Measurements from ENCODE around the gene AFM. TPM values are rescaled to one million over a fixed set of nuclear protein-coding genes. Genes with fewer than 3 reads are reported as not detected.

AFM gene
- total and polyA plus RNA-seq, 2 of the 13 experiments (the other 11 are each of a cell fraction or from before 2014, with no cell fraction given), result 0.13 to 1.8 TPM

DNA sequence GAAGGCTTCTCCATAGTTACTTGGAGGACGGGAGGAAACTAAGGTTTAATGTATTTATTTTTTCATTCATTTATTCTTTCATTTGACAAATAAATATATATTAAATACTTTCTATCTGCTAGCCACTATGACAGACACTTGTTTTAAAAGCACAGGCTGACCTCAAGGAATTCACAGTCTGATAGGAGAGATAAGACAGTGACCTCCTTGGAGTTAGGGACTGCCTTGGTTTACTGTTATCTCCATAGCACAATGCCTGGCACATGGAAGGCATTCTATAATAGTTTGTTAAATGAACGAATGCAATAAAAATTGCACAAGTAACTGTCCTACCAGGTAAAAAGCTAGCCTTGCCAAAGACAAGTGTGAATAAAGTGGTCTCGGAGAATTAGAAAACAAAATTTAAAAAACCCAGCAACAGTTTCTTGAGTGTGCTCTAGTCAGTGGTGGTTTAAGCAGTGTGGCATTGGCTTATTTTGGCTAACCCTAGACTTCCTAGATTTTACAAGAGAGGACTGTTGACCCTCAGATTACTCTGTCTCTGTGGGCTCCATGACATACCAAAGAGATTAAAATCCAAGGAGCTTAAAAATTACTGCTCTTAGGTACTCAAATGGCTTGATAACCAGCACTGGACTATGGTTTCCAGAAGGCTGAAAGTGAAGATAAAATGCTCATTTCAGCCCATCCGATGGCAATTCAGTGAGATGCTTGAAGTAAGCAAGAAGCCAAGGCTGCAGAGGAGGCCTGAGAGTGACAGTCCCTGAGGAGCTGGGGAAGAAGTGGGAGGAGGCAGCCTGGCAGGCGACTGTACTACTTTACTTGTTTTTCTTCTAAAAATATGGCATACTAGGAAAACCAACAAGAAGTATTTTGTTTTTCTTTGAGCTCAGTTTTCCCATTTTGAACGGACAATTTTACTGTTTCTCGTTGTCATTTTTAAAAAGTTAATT lies 35.9 kb upstream of the AFM start (continued):
- TF ChIP-seq, protein P1, sequence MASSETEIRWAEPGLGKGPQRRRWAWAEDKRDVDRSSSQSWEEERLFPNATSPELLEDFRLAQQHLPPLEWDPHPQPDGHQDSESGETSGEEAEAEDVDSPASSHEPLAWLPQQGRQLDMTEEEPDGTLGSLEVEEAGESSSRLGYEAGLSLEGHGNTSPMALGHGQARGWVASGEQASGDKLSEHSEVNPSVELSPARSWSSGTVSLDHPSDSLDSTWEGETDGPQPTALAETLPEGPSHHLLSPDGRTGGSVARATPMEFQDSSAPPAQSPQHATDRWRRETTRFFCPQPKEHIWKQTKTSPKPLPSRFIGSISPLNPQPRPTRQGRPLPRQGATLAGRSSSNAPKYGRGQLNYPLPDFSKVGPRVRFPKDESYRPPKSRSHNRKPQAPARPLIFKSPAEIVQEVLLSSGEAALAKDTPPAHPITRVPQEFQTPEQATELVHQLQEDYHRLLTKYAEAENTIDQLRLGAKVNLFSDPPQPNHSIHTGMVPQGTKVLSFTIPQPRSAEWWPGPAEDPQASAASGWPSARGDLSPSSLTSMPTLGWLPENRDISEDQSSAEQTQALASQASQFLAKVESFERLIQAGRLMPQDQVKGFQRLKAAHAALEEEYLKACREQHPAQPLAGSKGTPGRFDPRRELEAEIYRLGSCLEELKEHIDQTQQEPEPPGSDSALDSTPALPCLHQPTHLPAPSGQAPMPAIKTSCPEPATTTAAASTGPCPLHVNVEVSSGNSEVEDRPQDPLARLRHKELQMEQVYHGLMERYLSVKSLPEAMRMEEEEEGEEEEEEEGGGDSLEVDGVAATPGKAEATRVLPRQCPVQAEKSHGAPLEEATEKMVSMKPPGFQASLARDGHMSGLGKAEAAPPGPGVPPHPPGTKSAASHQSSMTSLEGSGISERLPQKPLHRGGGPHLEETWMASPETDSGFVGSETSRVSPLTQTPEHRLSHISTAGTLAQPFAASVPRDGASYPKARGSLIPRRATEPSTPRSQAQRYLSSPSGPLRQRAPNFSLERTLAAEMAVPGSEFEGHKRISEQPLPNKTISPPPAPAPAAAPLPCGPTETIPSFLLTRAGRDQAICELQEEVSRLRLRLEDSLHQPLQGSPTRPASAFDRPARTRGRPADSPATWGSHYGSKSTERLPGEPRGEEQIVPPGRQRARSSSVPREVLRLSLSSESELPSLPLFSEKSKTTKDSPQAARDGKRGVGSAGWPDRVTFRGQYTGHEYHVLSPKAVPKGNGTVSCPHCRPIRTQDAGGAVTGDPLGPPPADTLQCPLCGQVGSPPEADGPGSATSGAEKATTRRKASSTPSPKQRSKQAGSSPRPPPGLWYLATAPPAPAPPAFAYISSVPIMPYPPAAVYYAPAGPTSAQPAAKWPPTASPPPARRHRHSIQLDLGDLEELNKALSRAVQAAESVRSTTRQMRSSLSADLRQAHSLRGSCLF (CRISPR knock-in tag; IDR thresholded peaks at IDR 0.05; ENCODE audit: borderline replicate concordance), result no peak
- TF ChIP-seq ZNF790 (CRISPR knock-in tag; IDR thresholded peaks at IDR 0.05; ENCODE audit: borderline replicate concordance) (0 out of 2 replicates have a peak, but pooled peaks have one; percentile 43), KDM2A (CRISPR knock-in tag; IDR thresholded peaks at IDR 0.05; ENCODE audit: borderline replicate concordance, low read depth) (no peak), IRF2 (CRISPR knock-in tag; IDR thresholded peaks at IDR 0.05) (no peak), CAMTA2 (CRISPR knock-in tag; IDR thresholded peaks at IDR 0.05; ENCODE audit: borderline replicate concordance) (no peak), FLYWCH1 (CRISPR knock-in tag; IDR thresholded peaks at IDR 0.05) (no peak; the same call in 1 of the 2 replicates), KLF9 (CRISPR knock-in tag; IDR thresholded peaks at IDR 0.05; ENCODE audit: low read depth) (no peak), CREB1 (IDR thresholded peaks at IDR 0.05) (no peak), CREB1 (CRISPR knock-in tag; IDR thresholded peaks at IDR 0.05) (0 out of 2 replicates have a peak, but pooled peaks have one; percentile 17), ZFP62 (CRISPR knock-in tag; IDR thresholded peaks at IDR 0.05) (no peak), ZNF841 (CRISPR knock-in tag; IDR thresholded peaks at IDR 0.05; ENCODE audit: borderline replicate concordance) (no peak), IKZF1 (IDR thresholded peaks at IDR 0.05) (no peak), ATAD3A (CRISPR knock-in tag; IDR thresholded peaks at IDR 0.05) (no peak), SETDB1 (CRISPR knock-in tag; IDR thresholded peaks at IDR 0.05; ENCODE audit: borderline replicate concordance) (no peak)
- TF ChIP-seq, protein P2, sequence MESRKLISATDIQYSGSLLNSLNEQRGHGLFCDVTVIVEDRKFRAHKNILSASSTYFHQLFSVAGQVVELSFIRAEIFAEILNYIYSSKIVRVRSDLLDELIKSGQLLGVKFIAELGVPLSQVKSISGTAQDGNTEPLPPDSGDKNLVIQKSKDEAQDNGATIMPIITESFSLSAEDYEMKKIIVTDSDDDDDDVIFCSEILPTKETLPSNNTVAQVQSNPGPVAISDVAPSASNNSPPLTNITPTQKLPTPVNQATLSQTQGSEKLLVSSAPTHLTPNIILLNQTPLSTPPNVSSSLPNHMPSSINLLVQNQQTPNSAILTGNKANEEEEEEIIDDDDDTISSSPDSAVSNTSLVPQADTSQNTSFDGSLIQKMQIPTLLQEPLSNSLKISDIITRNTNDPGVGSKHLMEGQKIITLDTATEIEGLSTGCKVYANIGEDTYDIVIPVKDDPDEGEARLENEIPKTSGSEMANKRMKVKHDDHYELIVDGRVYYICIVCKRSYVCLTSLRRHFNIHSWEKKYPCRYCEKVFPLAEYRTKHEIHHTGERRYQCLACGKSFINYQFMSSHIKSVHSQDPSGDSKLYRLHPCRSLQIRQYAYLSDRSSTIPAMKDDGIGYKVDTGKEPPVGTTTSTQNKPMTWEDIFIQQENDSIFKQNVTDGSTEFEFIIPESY (CRISPR knock-in tag; IDR thresholded peaks at IDR 0.05), result no peak
- TF ChIP-seq, protein P3, sequence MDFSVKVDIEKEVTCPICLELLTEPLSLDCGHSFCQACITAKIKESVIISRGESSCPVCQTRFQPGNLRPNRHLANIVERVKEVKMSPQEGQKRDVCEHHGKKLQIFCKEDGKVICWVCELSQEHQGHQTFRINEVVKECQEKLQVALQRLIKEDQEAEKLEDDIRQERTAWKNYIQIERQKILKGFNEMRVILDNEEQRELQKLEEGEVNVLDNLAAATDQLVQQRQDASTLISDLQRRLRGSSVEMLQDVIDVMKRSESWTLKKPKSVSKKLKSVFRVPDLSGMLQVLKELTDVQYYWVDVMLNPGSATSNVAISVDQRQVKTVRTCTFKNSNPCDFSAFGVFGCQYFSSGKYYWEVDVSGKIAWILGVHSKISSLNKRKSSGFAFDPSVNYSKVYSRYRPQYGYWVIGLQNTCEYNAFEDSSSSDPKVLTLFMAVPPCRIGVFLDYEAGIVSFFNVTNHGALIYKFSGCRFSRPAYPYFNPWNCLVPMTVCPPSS (IDR thresholded peaks at IDR 0.05), result no peak
- TF ChIP-seq, protein P4, sequence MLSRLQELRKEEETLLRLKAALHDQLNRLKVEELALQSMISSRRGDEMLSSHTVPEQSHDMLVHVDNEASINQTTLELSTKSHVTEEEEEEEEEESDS (CRISPR knock-in tag; IDR thresholded peaks at IDR 0.05; ENCODE audit: borderline replicate concordance), result no peak
- TF ChIP-seq, protein P5, sequence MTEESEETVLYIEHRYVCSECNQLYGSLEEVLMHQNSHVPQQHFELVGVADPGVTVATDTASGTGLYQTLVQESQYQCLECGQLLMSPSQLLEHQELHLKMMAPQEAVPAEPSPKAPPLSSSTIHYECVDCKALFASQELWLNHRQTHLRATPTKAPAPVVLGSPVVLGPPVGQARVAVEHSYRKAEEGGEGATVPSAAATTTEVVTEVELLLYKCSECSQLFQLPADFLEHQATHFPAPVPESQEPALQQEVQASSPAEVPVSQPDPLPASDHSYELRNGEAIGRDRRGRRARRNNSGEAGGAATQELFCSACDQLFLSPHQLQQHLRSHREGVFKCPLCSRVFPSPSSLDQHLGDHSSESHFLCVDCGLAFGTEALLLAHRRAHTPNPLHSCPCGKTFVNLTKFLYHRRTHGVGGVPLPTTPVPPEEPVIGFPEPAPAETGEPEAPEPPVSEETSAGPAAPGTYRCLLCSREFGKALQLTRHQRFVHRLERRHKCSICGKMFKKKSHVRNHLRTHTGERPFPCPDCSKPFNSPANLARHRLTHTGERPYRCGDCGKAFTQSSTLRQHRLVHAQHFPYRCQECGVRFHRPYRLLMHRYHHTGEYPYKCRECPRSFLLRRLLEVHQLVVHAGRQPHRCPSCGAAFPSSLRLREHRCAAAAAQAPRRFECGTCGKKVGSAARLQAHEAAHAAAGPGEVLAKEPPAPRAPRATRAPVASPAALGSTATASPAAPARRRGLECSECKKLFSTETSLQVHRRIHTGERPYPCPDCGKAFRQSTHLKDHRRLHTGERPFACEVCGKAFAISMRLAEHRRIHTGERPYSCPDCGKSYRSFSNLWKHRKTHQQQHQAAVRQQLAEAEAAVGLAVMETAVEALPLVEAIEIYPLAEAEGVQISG (CRISPR knock-in tag; IDR thresholded peaks at IDR 0.05), result no peak
